Ureter (tissue), 1 donor: ENCODE results near the gene MAGEA4. TPM values are rescaled to one million over a fixed set of nuclear protein-coding genes. Genes with fewer than 3 reads are reported as not detected.

Experiments
- DNase-seq: peaks from one replicate; pipeline ENCODE4 v3.0.0-alpha.2; 2020; ENCODE audit warnings: low spot score
- total RNA-seq: library from RNA; stranded (reverse); gene quantifications from one replicate; pipeline ENCODE4 v1.2.4, GENCODE V29; 2023
- donor health status: DM: yes; HTN: yes; CAD: no.

Gene MAGEA4
- total RNA-seq, 1 donor from 2014 or later = not detected

DNA sequence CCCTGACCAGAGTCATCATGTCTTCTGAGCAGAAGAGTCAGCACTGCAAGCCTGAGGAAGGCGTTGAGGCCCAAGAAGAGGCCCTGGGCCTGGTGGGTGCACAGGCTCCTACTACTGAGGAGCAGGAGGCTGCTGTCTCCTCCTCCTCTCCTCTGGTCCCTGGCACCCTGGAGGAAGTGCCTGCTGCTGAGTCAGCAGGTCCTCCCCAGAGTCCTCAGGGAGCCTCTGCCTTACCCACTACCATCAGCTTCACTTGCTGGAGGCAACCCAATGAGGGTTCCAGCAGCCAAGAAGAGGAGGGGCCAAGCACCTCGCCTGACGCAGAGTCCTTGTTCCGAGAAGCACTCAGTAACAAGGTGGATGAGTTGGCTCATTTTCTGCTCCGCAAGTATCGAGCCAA is 11.0 kb downstream of the MAGEA4 start:
- no peak for DNase-seq

DNA sequence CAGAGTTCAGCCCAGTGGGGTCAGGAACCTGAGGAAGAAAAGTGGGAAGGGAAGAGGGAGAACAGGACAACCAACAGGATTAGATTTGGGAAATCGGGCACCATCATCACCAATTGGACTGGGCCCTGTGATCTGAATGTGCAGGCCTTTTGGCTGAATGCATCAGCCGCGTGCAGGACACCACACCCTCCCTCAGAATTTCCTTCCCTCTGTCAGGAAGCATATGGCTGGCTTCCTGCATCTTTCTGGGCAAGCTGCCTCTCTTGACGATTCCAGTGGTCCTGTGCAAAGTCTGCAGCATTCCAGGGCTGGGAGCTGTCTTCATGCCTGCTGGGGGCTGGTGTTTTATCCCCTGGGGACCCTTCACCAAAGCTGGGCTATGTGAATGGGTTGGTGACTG is 16.4 kb downstream of the MAGEA4 start:
- no peak for DNase-seq

DNA sequence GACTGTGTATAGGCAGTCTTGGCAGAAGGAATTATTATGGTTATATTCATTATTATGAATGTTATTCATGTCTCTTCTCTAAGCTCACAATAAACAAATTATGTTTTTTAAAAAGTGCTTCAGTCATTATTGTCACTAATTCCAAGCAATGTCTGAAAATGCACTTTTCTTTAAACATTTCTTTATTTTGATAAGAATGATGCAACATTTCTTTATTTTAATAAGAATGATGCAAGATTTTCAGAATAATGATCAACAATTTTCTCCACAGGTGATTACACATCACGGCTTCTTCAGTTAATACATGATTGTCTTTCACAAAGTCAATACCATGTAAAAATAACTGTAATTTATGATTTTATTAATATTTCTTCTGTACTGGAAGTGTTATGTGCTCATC is 22.7 kb downstream of the MAGEA4 start:
- DNase-seq = no peak

DNA sequence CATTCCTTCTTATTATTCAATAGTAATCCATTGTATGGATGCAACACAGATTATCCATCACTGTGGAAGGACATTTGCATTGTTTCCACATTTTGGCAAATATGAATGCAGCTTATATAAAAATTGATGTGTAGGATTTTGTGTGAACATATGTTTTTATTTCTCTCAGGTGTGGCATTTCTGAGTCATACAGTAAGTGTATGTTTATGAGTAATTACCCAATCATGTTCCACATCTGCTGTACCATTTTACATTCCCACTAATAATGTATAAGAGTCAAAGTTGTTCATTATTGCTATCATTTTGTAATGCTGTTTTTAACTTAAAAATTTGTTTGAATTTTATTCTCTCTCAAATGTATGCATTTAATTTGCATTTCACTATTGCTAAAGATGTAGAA is 25.5 kb downstream of the MAGEA4 start:
- DNase-seq = no peak

DNA sequence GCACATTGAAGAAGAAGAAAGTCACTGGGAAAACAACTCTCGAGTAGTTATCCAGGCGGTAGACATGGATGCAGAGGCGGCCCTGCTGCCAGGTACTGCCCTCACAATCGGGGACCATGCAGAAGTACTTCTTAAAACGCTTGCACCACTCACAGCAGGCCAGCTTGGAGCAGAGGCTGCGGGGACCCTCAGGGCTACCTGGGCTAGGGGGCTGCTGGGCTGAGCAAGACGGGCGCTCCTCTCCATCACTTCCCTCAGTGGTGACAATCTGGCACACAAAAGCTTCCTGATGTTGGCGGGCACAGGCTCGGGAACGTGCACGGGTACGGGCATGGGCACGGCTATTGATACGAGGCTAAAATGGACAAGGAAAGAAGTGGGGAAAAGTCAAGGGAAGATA is 42.0 kb downstream of the MAGEA4 start:
- DNase-seq = no peak

DNA sequence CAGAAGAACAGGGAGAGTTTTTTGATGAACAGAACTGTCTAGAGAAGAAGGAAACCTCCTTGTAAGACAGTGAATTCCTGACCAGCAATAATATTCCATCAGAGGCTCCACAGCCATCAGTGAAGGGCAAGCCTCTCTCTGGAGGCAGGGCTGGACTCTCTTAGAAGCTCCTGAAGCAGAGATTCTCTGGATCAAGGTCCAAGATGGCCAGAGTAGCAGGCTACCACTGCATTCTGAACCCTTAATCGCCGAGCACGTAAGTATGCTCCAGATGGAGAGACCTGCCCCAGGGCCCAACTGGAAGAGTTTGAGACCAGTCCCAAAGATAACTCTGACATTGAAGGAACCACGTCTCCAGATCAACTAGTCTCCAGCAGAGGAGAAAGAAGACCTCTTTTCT is 45.4 kb downstream of the MAGEA4 start:
- DNase-seq = peak; percentile 18

DNA sequence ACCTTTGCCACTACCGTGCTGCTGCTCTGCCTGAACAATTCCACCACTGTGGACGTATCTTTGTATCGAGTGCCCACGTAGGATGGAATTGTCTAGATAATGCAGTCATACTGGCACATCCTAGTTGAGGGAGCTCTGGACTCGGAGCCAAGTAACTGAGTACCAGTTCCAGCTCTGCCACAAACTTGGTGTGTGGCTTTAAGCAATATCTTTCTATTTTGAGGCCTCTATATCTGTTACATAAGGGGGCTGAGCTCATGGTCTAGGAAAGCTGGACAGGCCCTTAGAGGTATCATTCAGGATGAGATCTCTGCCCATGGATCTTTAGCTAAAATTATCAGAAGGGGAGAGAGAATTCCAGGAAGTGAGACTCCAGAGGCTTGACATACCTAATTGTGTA is 49.3 kb downstream of the MAGEA4 start:
- DNase-seq = no peak

DNA sequence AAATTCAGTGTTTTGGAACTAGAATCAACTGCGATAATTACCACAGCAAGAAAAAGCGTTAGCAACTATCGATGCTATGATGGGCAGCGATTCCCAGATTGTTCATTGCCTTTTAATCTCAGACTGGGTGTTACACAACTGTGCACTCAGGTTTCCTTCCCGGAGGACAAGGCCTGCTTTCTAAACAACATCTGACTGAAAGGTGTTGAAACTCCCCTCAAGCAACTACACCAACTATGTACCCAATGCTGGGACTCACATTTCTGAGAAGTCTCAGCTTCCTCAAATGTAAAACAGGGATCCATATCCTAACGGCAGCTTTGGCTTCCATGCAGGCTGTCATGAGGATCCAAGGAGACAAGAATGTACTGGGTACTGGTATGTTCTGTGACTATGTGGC is 53.5 kb downstream of the MAGEA4 start:
- no peak for DNase-seq

DNA sequence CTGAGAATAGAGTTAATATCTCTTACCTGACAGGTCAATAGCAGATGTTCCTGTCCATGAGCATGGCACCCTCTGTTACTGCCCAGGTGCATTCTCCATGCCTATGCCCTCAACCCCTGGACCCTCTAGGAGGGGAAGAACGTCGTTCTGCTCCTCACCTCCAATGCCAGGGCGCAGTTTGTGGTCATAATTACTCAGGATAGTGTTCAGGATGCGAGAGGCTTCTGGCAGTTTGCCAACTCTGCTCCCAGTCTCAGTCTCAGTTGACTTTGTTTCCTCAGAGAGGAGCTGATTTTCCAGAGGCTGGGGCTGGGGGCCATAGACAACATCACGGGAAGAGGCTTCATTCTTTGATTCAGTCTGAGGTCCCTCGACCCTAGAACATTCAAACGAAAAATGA is 57.3 kb downstream of the MAGEA4 start:
- DNase-seq = no peak

DNA sequence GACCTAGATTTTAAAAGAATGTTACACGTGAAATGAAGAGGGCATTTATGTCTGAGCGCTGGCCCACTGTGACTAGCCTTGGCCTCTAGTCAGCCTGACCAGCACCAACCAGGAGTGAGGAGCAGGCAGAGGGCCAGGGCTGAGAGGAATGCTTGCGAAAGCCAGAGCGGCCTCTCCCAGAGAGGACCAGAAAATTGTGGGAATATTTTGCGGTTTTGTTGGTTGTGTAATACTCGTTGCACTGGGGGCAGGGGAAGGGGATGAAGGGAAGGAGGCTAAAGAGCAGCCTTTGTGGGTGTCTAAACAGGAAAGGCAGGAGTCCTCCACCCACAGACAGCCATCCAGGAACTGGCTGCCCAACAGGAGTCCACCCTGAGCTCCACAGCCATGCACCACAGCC is 58.0 kb downstream of the MAGEA4 start:
- peak; percentile 77 for DNase-seq

DNA sequence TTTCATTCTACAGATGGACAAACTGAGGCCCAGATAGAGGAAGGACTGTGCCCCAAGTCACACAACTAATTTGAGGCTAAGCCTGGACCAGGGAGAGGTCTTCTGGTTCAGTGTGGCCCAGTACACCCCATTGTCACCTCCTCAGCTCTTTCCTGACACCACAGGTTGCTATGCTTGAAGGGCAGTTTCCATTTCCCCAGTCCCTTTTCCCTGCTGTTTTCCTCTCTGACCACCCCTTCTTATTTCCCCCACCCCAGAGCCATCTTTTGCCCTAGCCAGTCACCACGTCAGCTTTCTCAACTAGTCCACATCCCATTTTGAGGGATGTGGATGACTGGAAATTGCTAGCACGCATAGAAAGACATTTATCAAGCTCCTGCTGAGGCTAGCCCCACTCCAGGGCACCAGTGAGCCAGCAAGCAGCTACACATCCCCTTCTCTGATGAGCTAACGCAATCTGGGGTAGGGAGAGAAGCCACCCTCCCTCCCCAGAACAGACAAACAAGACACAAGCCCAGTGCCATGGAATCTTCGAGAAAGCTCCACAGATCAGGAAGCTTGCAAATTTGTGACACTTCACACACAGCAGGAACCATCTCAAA is 60.5 kb downstream of the MAGEA4 start:
- DNase-seq = no peak

DNA sequence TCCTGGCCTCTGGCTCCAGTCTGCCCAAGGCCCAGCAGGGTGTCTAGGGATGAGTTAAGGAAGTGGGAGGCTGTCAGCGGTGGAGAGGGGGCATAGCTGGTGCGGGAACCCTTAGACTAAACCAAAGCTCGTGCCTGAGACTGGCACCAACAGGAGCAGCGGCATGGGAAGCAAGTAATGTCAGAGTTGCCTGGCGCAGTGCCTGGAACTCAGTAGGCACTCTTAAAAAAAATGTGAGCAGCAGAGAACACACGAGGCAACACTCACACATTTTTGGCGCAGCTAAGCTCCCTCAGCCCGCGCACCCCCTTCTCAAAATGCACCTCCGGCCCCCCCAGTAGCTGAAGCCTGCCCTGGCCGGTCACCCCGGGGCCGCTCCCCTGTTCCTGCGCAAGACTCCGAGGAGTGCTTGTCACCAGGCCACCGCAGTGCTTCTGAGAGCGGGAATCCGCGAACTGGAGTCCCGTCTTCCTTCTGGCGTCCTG is 61.2 kb downstream of the MAGEA4 start:
- no peak for DNase-seq

Other genes starting within 250 kb of the MAGEA4 start
- 0.91 TPM for gene PRRG3, start 217.4 kb upstream of the MAGEA4 start, total RNA-seq
- gene FATE1, start 196.9 kb upstream of the MAGEA4 start, total RNA-seq = not detected
- gene CNGA2, start 178.1 kb upstream of the MAGEA4 start, total RNA-seq = not detected
- gene GABRE, start 61.8 kb downstream of the MAGEA4 start, total RNA-seq = 97.8 TPM
- not detected for gene MAGEA10, start 225.7 kb downstream of the MAGEA4 start, total RNA-seq